GM12891 (cell line): ENCODE results near the gene IQGAP2.

Experiments
- POLR2A ChIP-seq: IDR thresholded peaks from 2 replicates; pipeline ENCODE4 v1.6.1; 2011; ENCODE audit warnings: low read depth, low read length, control low read depth
- POLR2AphosphoS5 ChIP-seq: IDR thresholded peaks from 2 replicates; pipeline ENCODE4 v1.6.1; 2011; ENCODE audit warnings: low read depth, low read length, control low read depth
- TAF1 ChIP-seq: IDR thresholded peaks from 2 replicates; pipeline ENCODE4 v1.6.1; 2011; ENCODE audit warnings: low read depth, low read length, control low read depth

GRCh38 chr5:76663573-76663972 is 260.5 kb downstream of the IQGAP2 start:
- TF ChIP-seq TAF1 (no peak), POLR2A (no peak), POLR2AphosphoS5 (no peak)
